DND-41 (cell line): Measurements from ENCODE around the gene ACOT6.

Experiments used
- ATAC-seq: fragments of 200-7000 bp; cut with Tn5 transposase; 3 replicates; pipeline ENCODE4 v1.9.1; 2021; ENCODE audit warnings: low read depth; ENCODE audit not compliant: insufficient read depth
- DNase-seq: peaks from one replicate; pipeline ENCODE4 v3.0.0-alpha.2; 2020
- H2AFZ ChIP-seq: 2 replicates; pipeline ENCODE4 v1.6.0; 2012; ENCODE audit warnings: low read depth, low read length
- H3K27ac ChIP-seq: 2 replicates; pipeline ENCODE4 v1.5.1; 2012; ENCODE audit warnings: low read length, inconsistent platforms
- H3K27me3 ChIP-seq: fragments of 200-600 bp; sonication (generic); 2 replicates; pipeline ENCODE4 v1.6.0; 2012; ENCODE audit warnings: low read length, mild to moderate bottlenecking, inconsistent platforms; ENCODE audit not compliant: insufficient read depth, poor library complexity
- H3K36me3 ChIP-seq: 2 replicates; pipeline ENCODE4 v1.5.1; 2012; ENCODE audit warnings: low read length, inconsistent platforms; ENCODE audit not compliant: insufficient read depth
- H3K4me1 ChIP-seq: 2 replicates; pipeline ENCODE4 v1.5.1; 2012; ENCODE audit warnings: mild to moderate bottlenecking, low read length; ENCODE audit not compliant: insufficient read depth
- H3K4me2 ChIP-seq: 2 replicates; pipeline ENCODE4 v1.6.0; 2012; ENCODE audit warnings: mild to moderate bottlenecking, moderate library complexity, low read length, inconsistent platforms; ENCODE audit not compliant: insufficient read depth
- H3K4me3 ChIP-seq, 2 experiments: fragments of 200-600 bp in 1 of 2; shearing (Covaris generic) in 1 of 2; 2 replicates each; pipeline ENCODE4 v1.5.1; 2012 to 2016; ENCODE audit warnings: inconsistent platforms in 2 of 2, low read length in 2 of 2, mild to moderate bottlenecking in 2 of 2, low read depth in 1 of 2, moderate library complexity in 1 of 2
- H3K79me2 ChIP-seq: 2 replicates; pipeline ENCODE4 v1.6.0; 2012; ENCODE audit warnings: low read length, inconsistent platforms; ENCODE audit not compliant: insufficient read depth
- H3K9ac ChIP-seq: 2 replicates; pipeline ENCODE4 v1.6.0; 2012; ENCODE audit warnings: low read depth, mild to moderate bottlenecking, inconsistent platforms, low read length, moderate library complexity
- H3K9me3 ChIP-seq: 2 replicates; pipeline ENCODE4 v1.5.1; 2012; ENCODE audit warnings: low read length, moderate library complexity, mild to moderate bottlenecking, inconsistent platforms; ENCODE audit not compliant: insufficient read depth, severe bottlenecking
- H4K20me1 ChIP-seq: 2 replicates; pipeline ENCODE4 v1.6.0; 2012; ENCODE audit warnings: low read length; ENCODE audit not compliant: insufficient read depth
- CTCF ChIP-seq: IDR thresholded peaks from 2 replicates; pipeline ENCODE4 v1.5.1; 2012; ENCODE audit warnings: borderline replicate concordance, low read length, moderate library complexity, mild to moderate bottlenecking; ENCODE audit not compliant: poor library complexity, severe bottlenecking; ENCODE audit errors: extremely low read depth
- EZH2 ChIP-seq: IDR thresholded peaks from 3 replicates; pipeline ENCODE4 v1.6.1; 2012; ENCODE audit warnings: borderline replicate concordance, low read depth, mild to moderate bottlenecking, moderate library complexity, low read length, inconsistent platforms; ENCODE audit not compliant: severe bottlenecking

The ACOT6 gene

DNA sequence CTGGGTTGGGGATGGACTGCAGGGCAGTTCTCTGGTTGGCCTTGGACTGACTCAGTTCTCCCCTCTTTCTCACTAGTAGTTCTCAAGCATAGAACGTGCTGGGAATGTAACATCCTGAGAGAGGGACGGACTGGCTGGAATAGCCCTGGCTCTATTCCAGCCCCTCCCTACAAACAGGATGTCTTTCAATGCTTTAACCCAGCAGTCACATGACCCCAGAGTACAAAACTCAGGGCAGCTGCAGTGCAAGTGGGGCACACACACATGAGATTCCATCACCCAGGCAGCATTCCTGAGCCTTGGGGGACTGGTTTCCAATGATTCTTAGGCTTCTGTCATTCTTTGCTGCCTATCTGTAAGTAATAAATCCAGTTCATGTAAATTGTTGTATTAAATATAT lies 1.6 kb upstream of the ACOT6 start:
- no peak overlapping the region for H3K27ac ChIP-seq
- no peaks in the 10 kb centered on the region for H4K20me1 ChIP-seq
- no peaks in the 10 kb centered on the region for H3K9me3 ChIP-seq
- H2AFZ ChIP-seq, result no peak overlapping the region
- H3K27me3 ChIP-seq, result peaks cover 10% of the 10 kb centered on the region
- H3K4me3 ChIP-seq, result no peak overlapping the region
- no peak for DNase-seq
- no peaks in the 10 kb centered on the region for H3K36me3 ChIP-seq
- H3K4me2 ChIP-seq, result no peak overlapping the region
- TF ChIP-seq CTCF (no peak), EZH2 (no peak)
- ATAC-seq, result no peak
- H3K9ac ChIP-seq, result no peak overlapping the region
- peaks cover 12% of the 10 kb centered on the region for H3K4me1 ChIP-seq
- no peaks in the 10 kb centered on the region for H3K79me2 ChIP-seq

DNA sequence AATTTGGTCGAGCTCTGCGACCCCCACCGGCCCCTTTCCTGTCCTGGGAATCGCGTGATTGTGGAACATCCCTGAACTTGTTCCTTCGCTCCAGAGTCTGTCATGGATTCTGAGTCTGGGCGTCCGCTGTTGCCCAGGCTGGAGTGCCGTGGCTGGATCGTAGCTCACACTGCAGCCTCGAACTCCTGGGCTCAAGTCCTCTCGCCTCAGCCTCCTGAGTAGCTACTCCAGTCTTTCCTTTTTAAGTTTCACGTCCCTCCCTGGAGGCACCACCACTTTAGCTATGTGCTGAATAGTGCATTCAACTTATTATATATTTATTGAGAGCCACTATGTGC lies 698 bp downstream of the ACOT6 start:
- DNase-seq (no peak), ATAC-seq (no peak)
- H3K9ac ChIP-seq, result peak overlapping the region; percentile 57
- peak overlapping the region; percentile 25 to 62; a peak in 3 of 4 replicates for H3K4me3 ChIP-seq
- H3K27ac ChIP-seq, result no peak overlapping the region
- no peaks in the 10 kb centered on the region for H3K36me3 ChIP-seq
- no peak for TF ChIP-seq EZH2
- no peak for TF ChIP-seq CTCF
- H3K4me2 ChIP-seq, result peak overlapping the region; percentile 77
- no peaks in the 10 kb centered on the region for H3K79me2 ChIP-seq
- peaks cover 10% of the 10 kb centered on the region for H3K27me3 ChIP-seq
- H3K9me3 ChIP-seq, result no peaks in the 10 kb centered on the region
- H4K20me1 ChIP-seq, result no peaks in the 10 kb centered on the region
- peak overlapping the region; percentile 63 for H2AFZ ChIP-seq
- peaks cover 12% of the 10 kb centered on the region for H3K4me1 ChIP-seq

- H2AFZ ChIP-seq, result no peak overlapping the region
- H3K9ac ChIP-seq, result peak overlapping the region; percentile 57; the same call in 1 of the 2 replicates
- no peak overlapping the region for H3K4me3 ChIP-seq
- H3K27ac ChIP-seq, result no peak overlapping the region
- TF ChIP-seq EZH2, result no peak
- TF ChIP-seq CTCF, result no peak
- H3K27me3 ChIP-seq, result peaks cover 10% of the 10 kb centered on the region
- DNase-seq (no peak), ATAC-seq (no peak)
- no peaks in the 10 kb centered on the region for H3K36me3 ChIP-seq
- H4K20me1 ChIP-seq, result no peaks in the 10 kb centered on the region
- H3K9me3 ChIP-seq, result no peaks in the 10 kb centered on the region
- peaks cover 12% of the 10 kb centered on the region for H3K4me1 ChIP-seq
- no peaks in the 10 kb centered on the region for H3K79me2 ChIP-seq
- peak overlapping the region; percentile 77; the same call in 1 of the 2 replicates for H3K4me2 ChIP-seq
Measured at GRCh38 chr14:73613419-73613963, 1.2 kb downstream of the ACOT6 start.

DNA sequence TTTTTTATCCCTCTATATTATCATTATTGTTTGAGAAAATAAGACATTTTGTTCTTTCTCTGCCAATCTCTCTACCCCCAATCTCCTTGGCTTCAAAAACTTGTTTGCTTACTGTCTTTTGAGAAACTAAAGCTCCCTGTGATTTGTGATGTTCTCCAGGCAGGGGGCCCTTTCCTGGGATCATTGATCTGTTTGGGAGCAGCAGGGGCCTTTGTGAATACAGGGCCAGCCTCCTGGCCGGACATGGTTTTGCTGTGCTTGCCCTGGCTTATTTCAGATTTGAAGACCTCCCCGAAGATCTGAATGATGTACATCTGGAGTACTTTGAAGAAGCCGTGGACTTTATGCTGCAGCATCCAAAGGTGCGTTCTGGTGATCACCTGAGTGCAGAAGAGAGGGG lies 4.5 kb downstream of the ACOT6 start:
- Histone ChIP-seq H3K4me3 (no peak overlapping the region), H3K4me1 (peaks cover 12% of the 10 kb centered on the region), H3K9ac (no peak overlapping the region), H3K4me2 (no peak overlapping the region), H4K20me1 (no peaks in the 10 kb centered on the region), H3K27ac (no peak overlapping the region), H2AFZ (no peak overlapping the region), H3K36me3 (no peaks in the 10 kb centered on the region), H3K79me2 (no peaks in the 10 kb centered on the region), H3K9me3 (no peaks in the 10 kb centered on the region), H3K27me3 (peaks cover 10% of the 10 kb centered on the region)
- ATAC-seq, result no peak
- no peak for DNase-seq
- TF ChIP-seq EZH2, result no peak
